H1 (cell line): ENCODE data around the gene CISTR. TPM values are rescaled to one million over a fixed set of nuclear protein-coding genes. Genes with fewer than 3 reads are reported as not detected.

ENCODE experiments used
- CTCF ChIA-PET: fragments of 300-600 bp; sonication (Branson Sonifier 250); formaldehyde crosslinking; loops from one replicate; lab custom pipeline; 2021; ENCODE audit not compliant: partially characterized antibody; lab: Charles Lee
- POLR2A ChIA-PET: fragments of 300-600 bp; sonication (Branson Sonifier 250); formaldehyde crosslinking; loops from one replicate; lab custom pipeline; 2021; ENCODE audit warnings: inconsistent platforms; ENCODE audit not compliant: partially characterized antibody; lab: Charles Lee
- DNase-seq, 2 experiments: peaks; one replicate each; pipeline versions ENCODE4 v3.0.0 to v3.0.0-alpha.2; 2010 to 2022; ENCODE audit warnings: low spot score in 2 of 2, low read depth in 1 of 2, mixed read lengths in 1 of 2
- FAIRE-seq: peaks from 2 replicates; lab custom pipeline; 2011; peaks lifted over from hg19 to GRCh38; lab: Jason Lieb, UNC
- H2AFZ ChIP-seq: 2 replicates; pipeline ENCODE4 v1.8.1; 2012; ENCODE audit warnings: low read length, inconsistent platforms
- H2AK5ac ChIP-seq: 2 replicates; pipeline ENCODE4 v1.6.1; 2013; ENCODE audit warnings: low read depth, low read length
- H2BK120ac ChIP-seq: replicated peaks from 2 replicates; pipeline ENCODE3; 2013; ENCODE audit warnings: low read depth, low read length, inconsistent platforms
- H2BK12ac ChIP-seq: 2 replicates; pipeline ENCODE4 v1.6.1; 2013; ENCODE audit warnings: low read depth, low read length
- H2BK15ac ChIP-seq: 2 replicates; pipeline ENCODE4 v1.6.1; 2013; ENCODE audit warnings: low read length
- H2BK20ac ChIP-seq: 2 replicates; pipeline ENCODE4 v1.6.1; 2013; ENCODE audit warnings: low read length
- H2BK5ac ChIP-seq: 2 replicates; pipeline ENCODE4 v1.6.1; 2013; ENCODE audit warnings: low read depth, low read length
- H3K14ac ChIP-seq: 2 replicates; pipeline ENCODE4 v1.6.1; 2013; ENCODE audit warnings: inconsistent platforms; ENCODE audit not compliant: insufficient read length
- H3K18ac ChIP-seq: 2 replicates; pipeline ENCODE4 v1.6.1; 2013; ENCODE audit warnings: low read length; ENCODE audit errors: extremely low read depth
- H3K23ac ChIP-seq: 2 replicates; pipeline ENCODE4 v1.6.1; 2013; ENCODE audit warnings: inconsistent platforms; ENCODE audit not compliant: insufficient read length
- H3K23me2 ChIP-seq: 2 replicates; pipeline ENCODE4 v1.6.1; 2013; ENCODE audit warnings: low read depth, low read length
- H3K27ac ChIP-seq: 2 replicates; pipeline ENCODE4 v1.6.1; 2011; ENCODE audit warnings: low read depth, low read length, inconsistent platforms
- H3K27me3 ChIP-seq, 4 experiments: replicated peaks in 1 of 4; 1 replicate in 1 of 4; 2 replicates in 3 of 4; pipeline versions ENCODE4 v1.6.1 to v1.8.1; 2011 to 2013; ENCODE audit warnings: low read length in 3 of 4, mild to moderate bottlenecking in 3 of 4, inconsistent platforms in 2 of 4, mixed read lengths in 2 of 4, moderate library complexity in 1 of 4; ENCODE audit not compliant: control insufficient read depth in 3 of 4, insufficient read depth in 3 of 4; ENCODE audit errors: extremely low read depth in 1 of 4
- H3K36me3 ChIP-seq, 4 experiments: 2 replicates each; pipeline versions ENCODE4 v1.6.1 to v1.8.1; 2011 to 2013; ENCODE audit warnings: mild to moderate bottlenecking in 4 of 4, low read length in 3 of 4, moderate library complexity in 2 of 4, control low read depth in 1 of 4, inconsistent platforms in 1 of 4; ENCODE audit not compliant: insufficient read depth in 4 of 4, control insufficient read depth in 2 of 4
- H3K4ac ChIP-seq: replicated peaks from 2 replicates; pipeline ENCODE3; 2013; ENCODE audit warnings: low read length, low read depth, mixed read lengths, inconsistent platforms; ENCODE audit not compliant: insufficient read length
- H3K4me1 ChIP-seq, 4 experiments: replicated peaks in 1 of 4; 1 replicate in 1 of 4; 2 replicates in 3 of 4; pipeline versions ENCODE4 v1.6.1 to v1.8.1; 2011 to 2013; ENCODE audit warnings: low read length in 3 of 4, inconsistent platforms in 2 of 4, mixed read lengths in 1 of 4; ENCODE audit not compliant: insufficient read depth in 4 of 4, control insufficient read depth in 3 of 4
- H3K4me2 ChIP-seq, 2 experiments: 2 replicates each; pipeline versions ENCODE4 v1.6.1 to v1.8.1; 2011 to 2013; ENCODE audit warnings: low read depth in 2 of 2, low read length in 2 of 2, control low read depth in 1 of 2, inconsistent platforms in 1 of 2, mild to moderate bottlenecking in 1 of 2; ENCODE audit not compliant: insufficient read depth in 1 of 2
- H3K4me3 ChIP-seq, 4 experiments: fragments of 200-600, 300-600 bp in 1 of 4; sonication (generic), shearing (Covaris generic), sonication (Bioruptor Twin) in 1 of 4; 2 replicates each; pipeline versions ENCODE4 v1.5.1 to v1.8.1; 2011 to 2016; ENCODE audit warnings: low read length in 4 of 4, low read depth in 3 of 4, control low read depth in 2 of 4, inconsistent platforms in 2 of 4, mild to moderate bottlenecking in 2 of 4, mixed read lengths in 1 of 4, moderate library complexity in 1 of 4; ENCODE audit not compliant: insufficient read depth in 2 of 4; ENCODE audit errors: extremely low read depth in 1 of 4
- H3K56ac ChIP-seq: replicated peaks from 2 replicates; pipeline ENCODE3; 2013; ENCODE audit warnings: low read depth, mild to moderate bottlenecking, mixed read lengths, low read length, inconsistent platforms; ENCODE audit not compliant: insufficient read length
- H3K79me1 ChIP-seq: 2 replicates; pipeline ENCODE4 v1.6.1; 2013; ENCODE audit warnings: low read depth, low read length, control low read depth
- H3K79me2 ChIP-seq, 2 experiments: 2 replicates each; pipeline versions ENCODE4 v1.6.1 to v1.8.1; 2012 to 2013; ENCODE audit warnings: low read length in 2 of 2, mild to moderate bottlenecking in 2 of 2, inconsistent platforms in 1 of 2; ENCODE audit not compliant: insufficient read depth in 2 of 2, control insufficient read depth in 1 of 2
- H3K9ac ChIP-seq, 4 experiments: replicated peaks in 1 of 4; 1 replicate in 1 of 4; 2 replicates in 3 of 4; pipeline versions ENCODE4 v1.6.1 to v1.8.1; 2011 to 2013; ENCODE audit warnings: low read depth in 3 of 4, low read length in 3 of 4, control low read depth in 2 of 4, mild to moderate bottlenecking in 2 of 4, moderate library complexity in 2 of 4, inconsistent platforms in 1 of 4; ENCODE audit errors: extremely low read depth in 1 of 4
- H3K9me3 ChIP-seq, 2 experiments: 2 replicates each; pipeline versions ENCODE4 v1.6.1 to v1.8.1; 2012 to 2013; ENCODE audit warnings: mild to moderate bottlenecking in 2 of 2, moderate library complexity in 2 of 2, control low read depth in 1 of 2, inconsistent platforms in 1 of 2, low read depth in 1 of 2, low read length in 1 of 2, mixed read lengths in 1 of 2; ENCODE audit not compliant: insufficient read depth in 2 of 2
- H4K20me1 ChIP-seq, 2 experiments: replicated peaks in 1 of 2; 2 replicates each; pipeline versions ENCODE3 to v1.8.1; 2011 to 2013; ENCODE audit warnings: inconsistent platforms in 2 of 2, low read length in 2 of 2, mild to moderate bottlenecking in 1 of 2; ENCODE audit not compliant: insufficient read depth in 2 of 2, control insufficient read depth in 1 of 2
- H4K5ac ChIP-seq: 2 replicates; pipeline ENCODE4 v1.6.1; 2013; ENCODE audit warnings: low read length, low read depth, mixed read lengths, inconsistent platforms; ENCODE audit not compliant: insufficient read length
- H4K8ac ChIP-seq: 2 replicates; pipeline ENCODE4 v1.8.0; 2013; ENCODE audit warnings: mild to moderate bottlenecking, moderate library complexity, low read length, inconsistent platforms; ENCODE audit not compliant: insufficient read depth; ENCODE audit errors: extremely low read depth
- H4K91ac ChIP-seq: replicated peaks from 2 replicates; pipeline ENCODE3; 2013; ENCODE audit warnings: low read length, mixed read lengths, inconsistent platforms; ENCODE audit not compliant: insufficient read length
- PHF8 ChIP-seq: fragments of 200-600 bp; sonication (generic); conservative IDR thresholded peaks from 2 replicates; pipeline ENCODE4 v1.7.1; 2012; ENCODE audit warnings: low read depth, mild to moderate bottlenecking, inconsistent platforms, low read length, moderate library complexity
- SUZ12 ChIP-seq: fragments of 200-600 bp; sonication (generic); IDR thresholded peaks from 2 replicates; pipeline ENCODE4 v1.6.1; 2012; ENCODE audit warnings: mild to moderate bottlenecking, inconsistent platforms, low read length, moderate library complexity, mixed read lengths
- WGBS, 2 experiments: shearing (Covaris generic) in 1 of 2; methylation state at CpG; one replicate each; pipeline versions ENCODE4 v1.1.6 to v1.1.7; 2013 to 2015; ENCODE audit warnings: low lambda C conversion rate in 2 of 2, mixed read lengths in 2 of 2, inconsistent platforms in 1 of 2, low coverage in 1 of 2, missing lambda C conversion rate in 1 of 2; ENCODE audit not compliant: insufficient replicate concordance in 2 of 2, insufficient coverage in 1 of 2, insufficient read length in 1 of 2; ENCODE audit errors: extremely low coverage in 1 of 2, missing lambda C conversion rate in 1 of 2; 5-methylcytosine and 5-hydroxymethylcytosine counted together
- polyA plus RNA-seq, 7 experiments: library from polyadenylated mRNA; depleted of rRNA in 3 of 7; stranded (reverse) in 5 of 7; unstranded in 2 of 7; fragments of >200 nt in 5 of 7; fragments of 200-250 nt in 2 of 7; gene quantifications; 1 replicate in 5 of 7; 2 replicates in 1 of 7; 4 replicates in 1 of 7; pipeline versions ENCODE4 v1.2.1 to v1.2.3, GENCODE V29; 2011 to 2013; ENCODE audit warnings: missing spikeins in 2 of 7, mixed read lengths in 2 of 7
- total RNA-seq: library from RNA; stranded (reverse); fragmentation: NEBNext Ultra II Directional; extraction: Animal tissue kit (Norgen Biotek cat#: 25700); gene quantifications from 2 replicates; pipeline ENCODE4 v1.2.1, GENCODE V29; 2021

CISTR gene
- total and polyA plus RNA-seq, 2 of the 8 experiments (the other 6 are each of a cell fraction or from before 2014, with no cell fraction given), result not detected

DNA sequence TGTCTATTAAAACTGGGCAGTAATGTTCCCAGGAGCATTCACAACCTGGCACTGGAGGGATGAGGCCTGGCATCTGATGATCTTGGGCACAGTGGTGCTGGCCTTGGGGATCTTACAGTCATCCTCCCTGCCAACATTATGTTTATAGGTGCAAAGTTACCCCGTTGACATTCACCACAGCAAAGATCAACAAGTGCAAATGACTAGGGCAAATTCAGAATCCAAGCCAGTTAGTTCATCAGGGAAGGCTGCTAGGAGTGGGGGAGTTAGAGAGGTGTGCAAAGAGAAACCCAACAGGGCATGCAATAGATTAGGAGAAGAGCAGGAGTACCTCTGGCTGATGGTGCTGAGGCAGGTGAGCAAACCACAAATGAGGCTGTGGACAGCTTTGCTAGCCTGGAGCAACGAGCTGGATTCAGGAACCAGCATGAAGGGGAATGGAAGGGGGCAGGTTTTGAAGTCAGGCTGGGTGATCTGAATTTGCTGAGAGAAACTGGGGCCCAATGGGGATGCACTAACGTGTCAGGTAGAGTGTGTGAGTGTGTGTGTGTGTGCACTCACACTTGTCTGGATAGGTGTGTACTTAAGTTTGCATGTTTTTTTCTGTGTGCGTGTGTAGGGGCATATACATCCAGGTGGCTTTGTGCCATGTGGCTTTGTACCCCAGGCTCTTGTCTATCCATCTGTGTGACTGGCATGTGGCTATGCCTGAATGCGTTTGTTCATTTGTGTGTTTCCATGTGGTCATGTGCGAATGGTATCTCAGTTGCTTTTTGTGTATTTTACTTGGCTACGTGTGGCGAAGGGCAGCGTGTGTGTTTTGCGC, 1.6 kb downstream of the CISTR start:
- Histone ChIP-seq H2BK15ac (peak overlapping the region; percentile 100; the same call in 1 of the 2 replicates), H3K9ac (no peak overlapping the region), H4K8ac (no peak overlapping the region), H4K20me1 (peaks cover 0 to 3% of the 10 kb centered on the region in 2 experiments), H2BK20ac (no peak overlapping the region), H3K36me3 (no peaks in the 10 kb centered on the region), H3K23me2 (peaks cover 14% of the 10 kb centered on the region; the same call in 1 of the 2 replicates), H3K14ac (no peak overlapping the region), H2BK12ac (peak overlapping the region; percentile 100), H3K9me3 (no peaks in the 10 kb centered on the region), H3K4me3 (peak overlapping the region; percentile 42 to 77 (median 52); a peak in 7 of 8 replicates), H3K4me2 (peak overlapping the region; percentile 96 to 98), H4K91ac (peak overlapping the region; percentile 61), H3K4ac (peak overlapping the region; percentile 14), H3K79me1 (no peaks in the 10 kb centered on the region), H3K27me3 (peaks cover 65 to 93% (median 79%) of the 10 kb centered on the region in 4 experiments), H3K23ac (no peak overlapping the region), H3K27ac (no peak overlapping the region), H4K5ac (no peak overlapping the region), H2BK120ac (no peak overlapping the region), H2BK5ac (peak overlapping the region; percentile 97; the same call in 1 of the 2 replicates), H3K79me2 (no peaks in the 10 kb centered on the region), H3K56ac (no peak overlapping the region), H2AK5ac (peak overlapping the region; percentile 66; the same call in 1 of the 2 replicates), H3K18ac (peak overlapping the region; percentile 36; the same call in 1 of the 2 replicates), H2AFZ (peak overlapping the region; percentile 86; the same call in 1 of the 2 replicates), H3K4me1 (peaks cover 0 to 29% (median 8%) of the 10 kb centered on the region in 4 experiments; a peak in 6 of 7 replicates)
- POLR2A ChIA-PET, result interaction anchor here (0.5 to 3.1 kb wide), 3 partner anchors 19 to 74 kb away, joined by 3 to 10 read pairs (median 4); partner anchors contain the start of gene ATP5MC2
- 21% methylated on average over 10 of the region's 10 CpGs; no CpG with 5 or more reads in 1 of the 2 experiments for WGBS, 2 experiments
- CTCF ChIA-PET, result interaction anchor here (0.7 to 2.1 kb wide), 5 partner anchors 12 to 216 kb away, joined by 3 to 6 read pairs (median 3); no protein-coding TSS in a partner anchor
- FAIRE-seq (no peak), DNase-seq (no peak)
- TF ChIP-seq PHF8, result no peak
- peak; percentile 23; the same call in 1 of the 2 replicates for TF ChIP-seq SUZ12
